ENCODE results near the gene CIB4. TPM values are rescaled to one million over a fixed set of nuclear protein-coding genes. Genes with fewer than 3 reads are reported as not detected.

The CIB4 gene
- total and polyA plus RNA-seq, 2 of the 4 experiments (the other 2 are of a cell fraction) = not detected

GRCh38 chr2:26648516-26648915 is 7.3 kb upstream of the CIB4 start:
- Histone ChIP-seq H3K18ac (ENCODE audit: low read depth, low read length) (no peak overlapping the region), H3K4me1 (ENCODE audit: control insufficient read depth, insufficient read depth, low read length) (peaks cover 2% of the 10 kb centered on the region; the same call in 1 of the 2 replicates), H3K9me3 (ENCODE audit: control insufficient read depth, insufficient read depth, low read length) (peaks cover 3% of the 10 kb centered on the region), H4K8ac (ENCODE audit: low read depth in 2 of 2, low read length in 2 of 2) (no peak overlapping the region), H2AK9ac (replicated peaks; ENCODE audit: low read depth, low read length, poor library complexity) (no peak overlapping the region), H3K27me3 (ENCODE audit: control insufficient read depth, insufficient read depth, low read length) (peaks cover 62% of the 10 kb centered on the region), H2AFZ (replicated peaks; ENCODE audit: low read length, poor library complexity) (no peak overlapping the region), H2AK5ac (ENCODE audit: low read depth, low read length) (no peak overlapping the region), H3K23ac (ENCODE audit: low read depth, low read length) (no peak overlapping the region), H3K9ac (ENCODE audit: low read depth, low read length) (no peak overlapping the region), H3K4me3 (ENCODE audit: insufficient read depth, low read depth, low read length) (no peak overlapping the region), H3K4ac (ENCODE audit: low read depth, low read length) (no peak overlapping the region), H3K9me1 (ENCODE audit: insufficient read depth, low read length) (no peaks in the 10 kb centered on the region), H4K5ac (ENCODE audit: low read depth, low read length) (no peak overlapping the region), H2BK15ac (ENCODE audit: low read depth, low read length) (no peak overlapping the region), H3K36me3 (ENCODE audit: control insufficient read depth, insufficient read depth, low read length) (no peaks in the 10 kb centered on the region), H2BK5ac (ENCODE audit: low read depth, low read length, poor library complexity, severe bottlenecking) (no peak overlapping the region), H4K91ac (ENCODE audit: insufficient read depth, low read depth, low read length) (no peak overlapping the region), H2BK120ac (ENCODE audit: low read depth, low read length) (no peak overlapping the region), H3K27ac (ENCODE audit: insufficient read depth, low read length) (no peak overlapping the region), H4K20me1 (ENCODE audit: insufficient read depth, low read length) (no peaks in the 10 kb centered on the region), H3K56ac (ENCODE audit: extremely low read depth, insufficient read depth, low read length) (no peak overlapping the region), H3K79me1 (ENCODE audit: low read depth in 1 of 2, low read length in 2 of 2) (no peaks in the 10 kb centered on the region), H3K4me2 (ENCODE audit: low read depth, low read length) (no peak overlapping the region), H3K14ac (replicated peaks; ENCODE audit: low read depth, low read length) (no peak overlapping the region), H2BK20ac (ENCODE audit: low read depth, low read length) (no peak overlapping the region)
- no peak for TF ChIP-seq MXI1 (IDR thresholded peaks at IDR 0.05; ENCODE audit: borderline replicate concordance, low read depth, low read length)
- TF ChIP-seq CHD1 (IDR thresholded peaks at IDR 0.05; ENCODE audit: low read depth, low read length) = no peak
- no peak for TF ChIP-seq RFX5 (IDR thresholded peaks at IDR 0.05; ENCODE audit: low read depth, low read length)
- no peak for TF ChIP-seq MAZ (IDR thresholded peaks at IDR 0.05; ENCODE audit: borderline replicate concordance, low read depth, low read length)
- TF ChIP-seq USF2 (IDR thresholded peaks at IDR 0.05; ENCODE audit: low read depth, low read length) = no peak
- no peak for TF ChIP-seq CTCF (conservative IDR thresholded peaks at IDR 0.05; ENCODE audit: low read depth, low read length)
- no peak for TF ChIP-seq RCOR1 (IDR thresholded peaks at IDR 0.05; ENCODE audit: insufficient replicate concordance, low read length)
- TF ChIP-seq NFE2L2 (IDR thresholded peaks at IDR 0.05; ENCODE audit: low read depth, low read length) = no peak
- intact Hi-C loops (cut with micrococcal nuclease) = no loop called here
- WGBS, 2 experiments (ENCODE audit: extremely low coverage in 2 of 2, insufficient read length in 1 of 2) = 40% methylated on average over 2 of the region's 6 CpGs; no CpG with 5 or more reads in 1 of the 2 experiments
- CTCF ChIA-PET = no interaction called here
- in situ Hi-C loops (cut with MboI; ENCODE audit: low sequenced_read_pairs) = no loop called here
- DNase-seq (no peak), ATAC-seq (ENCODE audit: low read depth) (no peak)
- dilution Hi-C loops (cut with HindIII; ENCODE audit: low sequenced_read_pairs, unreplicated experiment) = no loop called here
- POLR2A ChIA-PET (ENCODE audit: unreplicated experiment) = no interaction called here
- no TSS peak for BruUV-seq (replicated peaks)

Measured in IMR-90 (cell line).